Activated CD4-positive, alpha-beta T cell treated with anti-CD3 and anti-CD28 coated beads, Interleukin-2, amount 50 U/mL, for 16 hours (primary cell): ENCODE results near the gene MLXIPL.
A peak's percentile ranks its signal among the peaks of the same experiment; 100 is the strongest.
"Not testable (repeated sequence)": the region's sequence is repeated elsewhere in the genome, so short reads cannot be mapped to it uniquely, and the experiment has no call there.

Experiments
- DNase-seq: peaks from one replicate; pipeline ENCODE4 v3.0.0-alpha.2; 2020

The MLXIPL gene

GRCh38 chr7:73577627-73578341 is 46.5 kb downstream of the MLXIPL start:
- no peak for DNase-seq

GRCh38 chr7:73573791-73574190 is 50.5 kb downstream of the MLXIPL start:
- DNase-seq = no peak

- no peak for DNase-seq
Observed at GRCh38 chr7:73573276-73573675, 51.0 kb downstream of the MLXIPL start.

GRCh38 chr7:73572767-73573186 is 51.5 kb downstream of the MLXIPL start:
- no peak for DNase-seq

GRCh38 chr7:73570977-73571376 is 53.3 kb downstream of the MLXIPL start:
- no peak for DNase-seq

GRCh38 chr7:73570521-73570920 is 53.8 kb downstream of the MLXIPL start:
- no peak for DNase-seq

GRCh38 chr7:73569042-73569608 is 55.2 kb downstream of the MLXIPL start:
- no peak for DNase-seq

GRCh38 chr7:73567846-73568685 is 56.3 kb downstream of the MLXIPL start:
- no peak for DNase-seq

- DNase-seq = no peak
Observed at GRCh38 chr7:73567140-73567539, 57.2 kb downstream of the MLXIPL start.

- DNase-seq = not testable (repeated sequence)
Observed at GRCh38 chr7:73566431-73566830, 57.9 kb downstream of the MLXIPL start.

- no peak for DNase-seq
Observed at GRCh38 chr7:73565675-73566340, 58.5 kb downstream of the MLXIPL start.

GRCh38 chr7:73560109-73560835 is 64.0 kb downstream of the MLXIPL start:
- peak; percentile 46 for DNase-seq

GRCh38 chr7:73557397-73558257 is 66.7 kb downstream of the MLXIPL start, which contains the start of gene BCL7B:
BCL7B (minus strand) TSS chr7:73557690; CDS start chr7:73557578, 112 bp downstream.
- DNase-seq = peak; percentile 75

- peak; percentile 94 for DNase-seq
Observed at GRCh38 chr7:73557108-73557396, 67.3 kb downstream of the MLXIPL start.

GRCh38 chr7:73556208-73557107 is 67.9 kb downstream of the MLXIPL start:
- no peak for DNase-seq

GRCh38 chr7:73555411-73555982 is 68.8 kb downstream of the MLXIPL start:
- no peak for DNase-seq

- DNase-seq = not testable (repeated sequence)
Observed at GRCh38 chr7:73550093-73550492, 74.2 kb downstream of the MLXIPL start.

- DNase-seq = no peak
Observed at GRCh38 chr7:73549176-73549575, 75.1 kb downstream of the MLXIPL start.

GRCh38 chr7:73547841-73548240 is 76.5 kb downstream of the MLXIPL start:
- no peak for DNase-seq

GRCh38 chr7:73544678-73545077 is 79.6 kb downstream of the MLXIPL start:
- no peak for DNase-seq
